Tibial nerve (tissue), 3 donors: ENCODE measurements around the gene IL21R.

Experiments
- POLR2A ChIP-seq, 2 donors: fragments of 450-650 bp; IDR thresholded peaks; one replicate each; pipeline ENCODE4 v1.6.1; 2017; ENCODE audit warnings: antibody characterized with exemption in 2 of 2, mild to moderate bottlenecking in 2 of 2, moderate library complexity in 2 of 2
- TF ChIP-seq, protein P1 (sequence below), 5 experiments: fragments of 200-600 bp in 3 of 5; fragments of 450-650 bp in 2 of 5; sonication (generic) in 3 of 5; IDR thresholded peaks; one replicate each; pipeline ENCODE4 v1.5.1; 2016 to 2019; ENCODE audit warnings: antibody characterized with exemption in 5 of 5, mild to moderate bottlenecking in 3 of 5, moderate library complexity in 2 of 5

DNA sequence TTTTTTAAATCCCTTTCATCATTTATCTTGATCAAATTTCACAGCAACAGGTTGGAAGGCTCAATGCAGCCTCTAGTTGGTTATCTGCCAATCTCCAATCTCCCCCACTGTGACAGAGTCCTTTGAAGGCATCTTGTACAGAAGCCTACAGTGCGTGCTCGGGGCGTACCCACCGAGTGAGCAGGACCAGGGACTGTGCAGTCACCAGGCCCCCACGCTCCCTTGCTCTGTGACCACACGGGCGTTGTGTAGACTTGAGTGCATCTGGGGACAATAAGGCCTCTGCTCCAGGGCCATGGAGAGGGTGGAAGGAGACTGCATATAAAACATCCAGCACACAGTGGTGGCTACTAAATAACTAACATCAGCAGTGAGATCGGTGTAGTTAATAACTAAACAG lies 84.4 kb downstream of the IL21R start:
- TF ChIP-seq, protein P1, sequence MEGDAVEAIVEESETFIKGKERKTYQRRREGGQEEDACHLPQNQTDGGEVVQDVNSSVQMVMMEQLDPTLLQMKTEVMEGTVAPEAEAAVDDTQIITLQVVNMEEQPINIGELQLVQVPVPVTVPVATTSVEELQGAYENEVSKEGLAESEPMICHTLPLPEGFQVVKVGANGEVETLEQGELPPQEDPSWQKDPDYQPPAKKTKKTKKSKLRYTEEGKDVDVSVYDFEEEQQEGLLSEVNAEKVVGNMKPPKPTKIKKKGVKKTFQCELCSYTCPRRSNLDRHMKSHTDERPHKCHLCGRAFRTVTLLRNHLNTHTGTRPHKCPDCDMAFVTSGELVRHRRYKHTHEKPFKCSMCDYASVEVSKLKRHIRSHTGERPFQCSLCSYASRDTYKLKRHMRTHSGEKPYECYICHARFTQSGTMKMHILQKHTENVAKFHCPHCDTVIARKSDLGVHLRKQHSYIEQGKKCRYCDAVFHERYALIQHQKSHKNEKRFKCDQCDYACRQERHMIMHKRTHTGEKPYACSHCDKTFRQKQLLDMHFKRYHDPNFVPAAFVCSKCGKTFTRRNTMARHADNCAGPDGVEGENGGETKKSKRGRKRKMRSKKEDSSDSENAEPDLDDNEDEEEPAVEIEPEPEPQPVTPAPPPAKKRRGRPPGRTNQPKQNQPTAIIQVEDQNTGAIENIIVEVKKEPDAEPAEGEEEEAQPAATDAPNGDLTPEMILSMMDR (IDR thresholded peaks at IDR 0.05), result no peak
- no peak for TF ChIP-seq POLR2A (IDR thresholded peaks at IDR 0.05)
